A549 (cell line): Measurements from ENCODE around the gene BSX. TPM values are rescaled to one million over a fixed set of nuclear protein-coding genes. Genes with fewer than 3 reads are reported as not detected.

ENCODE experiments used
- ATAC-seq, 2 experiments: fragments of 200-7000 bp in 1 of 2; fragments of >200 bp in 1 of 2; cut with Nextera tagmentation in 1 of 2; cut with Tn5 transposase in 1 of 2; 3 replicates each; pipeline versions ENCODE4 v1.8.0 to v1.9.1; 2018 to 2020; ENCODE audit warnings: mild to moderate bottlenecking in 1 of 2, moderate library complexity in 1 of 2
- CTCF ChIA-PET: fragments of 300-600 bp; sonication (Branson Sonifier 250); formaldehyde crosslinking; extraction: SDS; loops from one replicate; lab custom pipeline; 2021; ENCODE audit warnings: antibody characterized with exemption, inconsistent platforms; lab: Yijun Ruan, JAX
- POLR2A ChIA-PET: fragments of 350-600 bp; formaldehyde crosslinking; extraction: SDS; loops from one replicate; lab custom pipeline; 2021; ENCODE audit warnings: antibody characterized with exemption, inconsistent platforms; lab: Yijun Ruan, JAX
- DNase-seq, 2 experiments: peaks; one replicate each; pipeline versions ENCODE4 v3.0.0 to v3.0.0-alpha.2; 2011 to 2016; ENCODE audit warnings: low read depth in 1 of 2, low spot score in 1 of 2
- FAIRE-seq: peaks from 2 replicates; lab custom pipeline; 2011; peaks lifted over from hg19 to GRCh38; lab: Jason Lieb, UNC
- H3K27ac ChIP-seq, 2 experiments: fragments of >200 bp; sonication (Bioruptor Twin); formaldehyde crosslinking; 3 replicates each; pipeline ENCODE4 v1.5.1; 2016 to 2017
- H3K4me1 ChIP-seq: fragments of >200 bp; sonication (Bioruptor Twin); formaldehyde crosslinking; 3 replicates; pipeline ENCODE4 v1.6.1; 2016
- H3K4me2 ChIP-seq: fragments of >200 bp; sonication (Bioruptor Twin); formaldehyde crosslinking; 3 replicates; pipeline ENCODE4 v1.6.1; 2016
- H3K4me3 ChIP-seq: fragments of >200 bp; sonication (Bioruptor Twin); formaldehyde crosslinking; 3 replicates; pipeline ENCODE4 v1.5.1; 2016
- H3K9me3 ChIP-seq: fragments of >200 bp; sonication (Bioruptor Twin); formaldehyde crosslinking; 3 replicates; pipeline ENCODE4 v1.6.1; 2016
- CHD4 ChIP-seq: fragments of 200-600 bp; sonication (generic); IDR thresholded peaks from 2 replicates; pipeline ENCODE4 v1.6.1; 2016; ENCODE audit warnings: antibody characterized with exemption, mild to moderate bottlenecking, borderline replicate concordance
- EHMT2 ChIP-seq: fragments of 200-600 bp; sonication (generic); IDR thresholded peaks from 2 replicates; pipeline ENCODE4 v1.6.1; 2016; ENCODE audit warnings: antibody characterized with exemption, low read depth, mild to moderate bottlenecking, moderate library complexity
- EP300 ChIP-seq, 2 experiments: fragments of >200 bp; sonication (Bioruptor Twin); formaldehyde crosslinking; IDR thresholded peaks; 2 replicates in 1 of 2; 3 replicates in 1 of 2; pipeline ENCODE4 v1.6.1; 2016 to 2017
- FOSL2 ChIP-seq, 2 experiments: fragments of 450-650 bp in 1 of 2; fragments of >200 bp in 1 of 2; sonication (Bioruptor Twin) in 1 of 2; formaldehyde crosslinking; IDR thresholded peaks; 2 replicates each; pipeline versions ENCODE4 v1.5.0 to v1.6.1; 2016 to 2020; ENCODE audit warnings: mild to moderate bottlenecking in 1 of 2, moderate library complexity in 1 of 2
- GATA3 ChIP-seq: IDR thresholded peaks from 2 replicates; pipeline ENCODE4 v1.6.1; 2012; ENCODE audit warnings: borderline replicate concordance
- HDAC2 ChIP-seq: fragments of 200-600 bp; sonication (generic); IDR thresholded peaks from 2 replicates; pipeline ENCODE4 v1.6.1; 2016
- HES2 ChIP-seq: fragments of >200 bp; sonication (Bioruptor Twin); formaldehyde crosslinking; IDR thresholded peaks from 2 replicates; pipeline ENCODE4 v1.6.1; 2016
- HEYL ChIP-seq: fragments of 250-450 bp; sonication (Bioruptor Pico); IDR thresholded peaks from 2 replicates; pipeline ENCODE4 v1.8.0; 2021; ENCODE audit warnings: mild to moderate bottlenecking, moderate library complexity
- HMGXB4 ChIP-seq: fragments of 250-450 bp; sonication (Bioruptor Pico); IDR thresholded peaks from 2 replicates; pipeline ENCODE4 v1.5.0; 2021; ENCODE audit warnings: mild to moderate bottlenecking, moderate library complexity, borderline replicate concordance
- HOXA7 ChIP-seq: fragments of 250-450 bp; sonication (Bioruptor Pico); IDR thresholded peaks from 2 replicates; pipeline ENCODE4 v1.5.0; 2020; ENCODE audit warnings: mild to moderate bottlenecking, moderate library complexity
- JUN ChIP-seq, 2 experiments: fragments of >200 bp; sonication (Bioruptor Twin); formaldehyde crosslinking; IDR thresholded peaks; 2 replicates in 1 of 2; 3 replicates in 1 of 2; pipeline ENCODE4 v1.6.1; 2016 to 2017
- KDM1A ChIP-seq: fragments of 200-600 bp; sonication (generic); IDR thresholded peaks from 2 replicates; pipeline ENCODE4 v1.6.1; 2016; ENCODE audit warnings: low read depth, mild to moderate bottlenecking
- MAFK ChIP-seq: fragments of 450-650 bp; IDR thresholded peaks from 2 replicates; pipeline ENCODE4 v1.6.1; 2014; ENCODE audit not compliant: partially characterized antibody
- NR3C1 ChIP-seq: fragments of >200 bp; sonication (Bioruptor Twin); formaldehyde crosslinking; IDR thresholded peaks from 3 replicates; pipeline ENCODE4 v1.6.1; 2017
- PBX3 ChIP-seq: IDR thresholded peaks from 2 replicates; pipeline ENCODE4 v1.6.1; 2012
- RCOR1 ChIP-seq: fragments of 150-350 bp; IDR thresholded peaks from 2 replicates; pipeline ENCODE4 v1.6.1; 2014; ENCODE audit warnings: antibody characterized with exemption, low read length, low read depth
- RFX5 ChIP-seq: fragments of 450-650 bp; IDR thresholded peaks from 2 replicates; pipeline ENCODE4 v1.7.1; 2014; ENCODE audit warnings: antibody characterized with exemption, mild to moderate bottlenecking, moderate library complexity
- TP53 ChIP-seq: fragments of 250-450 bp; sonication (Bioruptor Pico); IDR thresholded peaks from 2 replicates; pipeline ENCODE4 v1.5.0; 2021; ENCODE audit warnings: mild to moderate bottlenecking, moderate library complexity
- USF2 ChIP-seq: fragments of 450-650 bp; IDR thresholded peaks from 2 replicates; pipeline ENCODE4 v1.6.1; 2014; ENCODE audit warnings: antibody characterized with exemption
- ZSCAN20 ChIP-seq: fragments of 250-450 bp; sonication (Bioruptor Pico); IDR thresholded peaks from 2 replicates; pipeline ENCODE4 v1.8.0; 2022; ENCODE audit warnings: mild to moderate bottlenecking, moderate library complexity
- WGBS: methylation state at CpG from one replicate; pipeline ENCODE4 v1.1.6; 2017; ENCODE audit errors: missing lambda C conversion rate; 5-methylcytosine and 5-hydroxymethylcytosine counted together
- polyA plus RNA-seq, 4 experiments: library from polyadenylated mRNA; depleted of rRNA in 3 of 4; stranded (reverse); fragments of >200 nt; fragmentation: RNase III in 1 of 4; extraction: RNeasy Plus Mini Kit Qiagen cat#74134 plus additional on column Dnase treatment in 1 of 4; gene quantifications; 2 replicates in 3 of 4; 3 replicates in 1 of 4; pipeline ENCODE4 v1.2.3, GENCODE V29; 2011 to 2017

BSX gene
- polyA plus RNA-seq, 2 of the 4 experiments (the other 2 are of a cell fraction), result not detected

- ATAC-seq (no peak), FAIRE-seq (no peak)
Measured at GRCh38 chr11:122937983-122938382, 43.7 kb downstream of the BSX start.

GRCh38 chr11:122933416-122933815, 48.2 kb downstream of the BSX start:
- 48% methylated on average over 2 of the region's 2 CpGs for WGBS
- Histone ChIP-seq H3K27ac (no peak overlapping the region), H3K4me2 (no peak overlapping the region), H3K4me1 (no peaks in the 10 kb centered on the region), H3K4me3 (no peak overlapping the region), H3K9me3 (no peaks in the 10 kb centered on the region)
- no peak for DNase-seq
- POLR2A ChIA-PET, result no interaction called here
- CTCF ChIA-PET, result interaction anchor here (0.7 to 1.0 kb wide), 3 partner anchors 11 to 643 kb away, joined by 3 to 4 read pairs (median 4); no protein-coding TSS in a partner anchor
- no peak for ATAC-seq
- no peak for FAIRE-seq
- no peak for TF ChIP-seq EP300 (IDR thresholded peaks at IDR 0.05)
- TF ChIP-seq EHMT2, result no peak
- no peak for TF ChIP-seq RCOR1
- no peak for TF ChIP-seq MAFK
- TF ChIP-seq HOXA7, result no peak
- TF ChIP-seq NR3C1, result no peak

More at GRCh38 chr11:122937983-122938382, 43.7 kb downstream of the BSX start:
- Histone ChIP-seq H3K4me3 (no peak overlapping the region), H3K27ac (no peak overlapping the region), H3K4me1 (no peaks in the 10 kb centered on the region), H3K9me3 (no peaks in the 10 kb centered on the region), H3K4me2 (no peak overlapping the region)
- DNase-seq, result no peak
- ChIA-PET POLR2A (no interaction called here), CTCF (no interaction called here)
- WGBS, result 74% methylated on average over 3 of the region's 3 CpGs
- TF ChIP-seq FOSL2 (IDR thresholded peaks at IDR 0.05), result no peak
- no peak for TF ChIP-seq FOSL2 (CRISPR knock-in tag; IDR thresholded peaks at IDR 0.05)
- TF ChIP-seq RFX5, result no peak
- no peak for TF ChIP-seq HES2
- no peak for TF ChIP-seq TP53 (CRISPR knock-in tag)
- no peak for TF ChIP-seq PBX3
- TF ChIP-seq KDM1A, result no peak
- no peak for TF ChIP-seq EP300 (IDR thresholded peaks at IDR 0.05)
- TF ChIP-seq EHMT2, result no peak
- TF ChIP-seq CHD4, result no peak

GRCh38 chr11:122931510-122931909, 50.1 kb downstream of the BSX start:
- DNase-seq (no peak), FAIRE-seq (no peak), ATAC-seq (no peak)
- 59% methylated on average over 6 of the region's 6 CpGs for WGBS
- Histone ChIP-seq H3K4me1 (no peaks in the 10 kb centered on the region), H3K27ac (no peak overlapping the region), H3K4me2 (no peak overlapping the region), H3K9me3 (no peaks in the 10 kb centered on the region), H3K4me3 (no peak overlapping the region)
- ChIA-PET CTCF (no interaction called here), POLR2A (no interaction called here)
- no peak for TF ChIP-seq USF2
- no peak for TF ChIP-seq GATA3
- no peak for TF ChIP-seq CHD4
- TF ChIP-seq HMGXB4 (CRISPR knock-in tag), result no peak
- TF ChIP-seq MAFK, result no peak
- no peak for TF ChIP-seq ZSCAN20 (CRISPR knock-in tag)
- no peak for TF ChIP-seq HDAC2
- TF ChIP-seq HEYL (CRISPR knock-in tag), result no peak
- no peak for TF ChIP-seq PBX3
- TF ChIP-seq JUN (IDR thresholded peaks at IDR 0.05), result no peak
- TF ChIP-seq RCOR1, result no peak

Other genes starting within 250 kb of the BSX start
- 0.07 and 0.08 TPM in 2 replicates for gene CRTAM, start 143.3 kb downstream of the BSX start, polyA plus RNA-seq (2011; rRNA removed)
- gene CRTAM, start 143.3 kb downstream of the BSX start, polyA plus RNA-seq (2017; fragmentation: RNase III; extraction: RNeasy Plus Mini Kit Qiagen cat#74134 plus additional on column Dnase treatment), result 0.04 TPM in 1 of 3 replicates, not detected in the others
- 6.4 and 6.9 TPM in 2 replicates for gene JHY, start 99.1 kb downstream of the BSX start, polyA plus RNA-seq (2011; rRNA removed)
- gene JHY, start 99.1 kb downstream of the BSX start, polyA plus RNA-seq (2017; fragmentation: RNase III; extraction: RNeasy Plus Mini Kit Qiagen cat#74134 plus additional on column Dnase treatment), result 3.1 to 3.4 TPM (median 3.4 TPM) in 3 replicates
- gene HSPA8, start 80.3 kb upstream of the BSX start, polyA plus RNA-seq (2011; rRNA removed), result 1,869 and 3,170 TPM in 2 replicates
- gene HSPA8, start 80.3 kb upstream of the BSX start, polyA plus RNA-seq (2017; fragmentation: RNase III; extraction: RNeasy Plus Mini Kit Qiagen cat#74134 plus additional on column Dnase treatment), result 1,648 to 2,282 TPM (median 2,091 TPM) in 3 replicates
- gene CLMP, start 213.4 kb upstream of the BSX start, polyA plus RNA-seq (2011; rRNA removed), result 15.7 and 19.0 TPM in 2 replicates
- 16.9 to 18.2 TPM (median 17.1 TPM) in 3 replicates for gene CLMP, start 213.4 kb upstream of the BSX start, polyA plus RNA-seq (2017; fragmentation: RNase III; extraction: RNeasy Plus Mini Kit Qiagen cat#74134 plus additional on column Dnase treatment)